Measurements from ENCODE around the gene GDF15. TPM values are rescaled to one million over a fixed set of nuclear protein-coding genes. Genes with fewer than 3 reads are reported as not detected.

Gene GDF15
- total and polyA plus RNA-seq, 2 donors (not counting 3 experiments of a cell fraction or from before 2014, with no cell fraction given), result 165 to 206 TPM

- intact Hi-C loops (cut with micrococcal nuclease), result no loop called here
- ChIA-PET POLR2A (no interaction called here), CTCF (no interaction called here)
- Histone ChIP-seq H3K27ac (ENCODE audit: insufficient read depth, low read depth, low read length) (peak overlapping the region; percentile 51), H3K9ac (replicated peaks; ENCODE audit: extremely low read depth, insufficient read depth, low read length) (no peak overlapping the region), H3K4me2 (ENCODE audit: insufficient read depth, low read length) (no peak overlapping the region), H2AFZ (ENCODE audit: low read depth, low read length) (no peak overlapping the region), H3K4me3 (replicated peaks in 1 of 3; ENCODE audit: insufficient read depth in 1 of 3, low read depth in 1 of 3, low read length in 3 of 3) (no peak overlapping the region), H3K27me3 (ENCODE audit: control insufficient read depth in 2 of 2, insufficient read depth in 2 of 2, low read length in 2 of 2) (no peaks in the 10 kb centered on the region), H3K36me3 (ENCODE audit: control insufficient read depth in 2 of 2, extremely low read depth in 1 of 2, insufficient read depth in 2 of 2, low read length in 2 of 2) (peaks cover 0 to 2% of the 10 kb centered on the region in 2 experiments), H3K9me1 (replicated peaks; ENCODE audit: control insufficient read depth, extremely low read depth, insufficient read depth, low read length) (no peaks in the 10 kb centered on the region), H3K9me3 (replicated peaks; ENCODE audit: control insufficient read depth, insufficient read depth, low read length) (no peaks in the 10 kb centered on the region), H4K20me1 (replicated peaks; ENCODE audit: control insufficient read depth, extremely low read depth, insufficient read depth, low read length) (no peaks in the 10 kb centered on the region), H3K79me2 (ENCODE audit: control insufficient read depth, insufficient read depth, low read length) (peaks cover 22% of the 10 kb centered on the region), H3K4me1 (ENCODE audit: control insufficient read depth, extremely low read depth, insufficient read depth, low read length) (peaks cover 13% of the 10 kb centered on the region)
- no TSS peak for BruUV-seq (replicated peaks)
- dilution Hi-C loops (cut with MboI; ENCODE audit: extremely low pct_ligation_motif_present, low sequenced_read_pairs), result no loop called here
- DNase-seq (ENCODE audit: low read depth, low spot score) (no peak), FAIRE-seq (no peak)
- TF ChIP-seq FOS (IDR thresholded peaks at IDR 0.05; ENCODE audit: borderline replicate concordance, insufficient read depth, low read length) (no peak), MAX (IDR thresholded peaks at IDR 0.05; ENCODE audit: insufficient read depth, insufficient read length) (no peak), EZH2 (IDR thresholded peaks at IDR 0.05; ENCODE audit: borderline replicate concordance, low read depth, low read length, severe bottlenecking) (no peak), JUN (IDR thresholded peaks at IDR 0.05; ENCODE audit: borderline replicate concordance, insufficient read depth, insufficient read length, low read depth) (no peak), POLR2AphosphoS5 (IDR thresholded peaks at IDR 0.05; ENCODE audit: insufficient read depth, low read depth, low read length) (no peak), GATA2 (IDR thresholded peaks at IDR 0.05; ENCODE audit: insufficient read depth, insufficient read length, low read depth, low read length) (no peak), CTCF (IDR thresholded peaks at IDR 0.05; ENCODE audit: extremely low read depth in 1 of 2, insufficient read depth in 1 of 2, low read depth in 1 of 2, low read length in 2 of 2) (no peak), POLR2A (IDR thresholded peaks at IDR 0.05; ENCODE audit: low read depth, low read length) (no peak), MYC (IDR thresholded peaks at IDR 0.05; ENCODE audit: low read depth, low read length) (no peak)
Observed at GRCh38 chr19:18429717-18430416, 43.9 kb downstream of the GDF15 start.

All from endothelial cell of umbilical vein (primary cell).